Karpas-422 (cell line): ENCODE results near the gene AKT1S1. TPM values are rescaled to one million over a fixed set of nuclear protein-coding genes. Genes with fewer than 3 reads are reported as not detected.

Experiments used
- small RNA-seq: library from RNA; depleted of rRNA; stranded (forward); fragments of <200 nt; gene quantifications from one replicate; pipeline ENCODE3, GENCODE V24; 2014
- total RNA-seq: library from RNA; depleted of rRNA; stranded (reverse); fragments of >200 nt; shearing (Covaris generic); gene quantifications from 2 replicates; pipeline ENCODE4 v1.2.3, GENCODE V29; 2014; ENCODE audit warnings: low replicate concordance; rRNA removed

The AKT1S1 gene
- total RNA-seq, 1 experiment from 2014 or later: 8.2 TPM

Small RNA genes within 50 kb of the gene (small RNA-seq; reads per million reads assigned to genes)
- not detected for gene MIR4749

Other genes starting within 250 kb of the AKT1S1 start
- 0.22 and 1.8 TPM in 2 replicates for gene RRAS, start 237.2 kb downstream of the AKT1S1 start, total RNA-seq
- gene SCAF1, start 235.1 kb downstream of the AKT1S1 start, total RNA-seq: 8.3 and 19.6 TPM in 2 replicates
- 78.2 and 293 TPM in 2 replicates for gene IRF3, start 211.5 kb downstream of the AKT1S1 start, total RNA-seq
- gene BCL2L12, start 211.4 kb downstream of the AKT1S1 start, total RNA-seq: 25.6 and 35.4 TPM in 2 replicates
- gene PRMT1, start 200.1 kb downstream of the AKT1S1 start, total RNA-seq: 293 and 522 TPM in 2 replicates
- gene ADM5, start 187.8 kb downstream of the AKT1S1 start, total RNA-seq: 4.0 and 12.0 TPM in 2 replicates
- gene CPT1C, start 186.2 kb downstream of the AKT1S1 start, total RNA-seq: 0.26 and 1.3 TPM in 2 replicates
- 5.7 and 17.9 TPM in 2 replicates for gene TSKS, start 114.0 kb downstream of the AKT1S1 start, total RNA-seq
- 32.4 and 54.7 TPM in 2 replicates for gene AP2A1, start 110.4 kb downstream of the AKT1S1 start, total RNA-seq
- gene FUZ, start 64.1 kb downstream of the AKT1S1 start, total RNA-seq: 15.8 and 38.3 TPM in 2 replicates
- gene MED25, start 59.1 kb downstream of the AKT1S1 start, total RNA-seq: 37.8 and 40.5 TPM in 2 replicates
- gene PTOV1, start 26.2 kb downstream of the AKT1S1 start, total RNA-seq: 67.8 and 114 TPM in 2 replicates
- gene PNKP, start 9.8 kb downstream of the AKT1S1 start, total RNA-seq: 49.4 and 101 TPM in 2 replicates
- 13.6 and 17.8 TPM in 2 replicates for gene TBC1D17, start 347 bp upstream of the AKT1S1 start, total RNA-seq
- not detected in 2 replicates for gene IL4I1, start 19.5 kb upstream of the AKT1S1 start, total RNA-seq
- gene ATF5, start 51.9 kb upstream of the AKT1S1 start, total RNA-seq: 454 and 537 TPM in 2 replicates
- 35.0 and 37.9 TPM in 2 replicates for gene NUP62, start 52.1 kb upstream of the AKT1S1 start, total RNA-seq
- 0.87 TPM in 1 of 2 replicates, not detected in the other for gene SIGLEC11, start 83.8 kb upstream of the AKT1S1 start, total RNA-seq
- gene VRK3, start 148.0 kb upstream of the AKT1S1 start, total RNA-seq: 56.9 and 75.9 TPM in 2 replicates
- 22.3 and 24.1 TPM in 2 replicates for gene ZNF473, start 148.7 kb upstream of the AKT1S1 start, total RNA-seq